Lower lobe of right lung (tissue), 2 donors: ENCODE data around the gene C1orf105. TPM values are rescaled to one million over a fixed set of nuclear protein-coding genes. Genes with fewer than 3 reads are reported as not detected.

Experiments
- ATAC-seq, 2 donors: fragments of 200-7000 bp; cut with Tn5 transposase; one replicate each; pipeline ENCODE4 v1.9.1; 2020 to 2022; ENCODE audit warnings: mild to moderate bottlenecking in 2 of 2, moderate library complexity in 2 of 2
- DNase-seq: peaks from one replicate; pipeline ENCODE4 v3.0.0-alpha.2; 2020
- H3K27ac ChIP-seq: fragments of 200-600 bp; one replicate; pipeline ENCODE4 v1.8.0; 2022
- H3K27me3 ChIP-seq: fragments of 200-600 bp; one replicate; pipeline ENCODE4 v1.8.0; 2022; ENCODE audit warnings: low read depth
- H3K36me3 ChIP-seq: fragments of 200-600 bp; one replicate; pipeline ENCODE4 v1.8.0; 2022; ENCODE audit warnings: mild to moderate bottlenecking
- H3K4me1 ChIP-seq: fragments of 200-600 bp; one replicate; pipeline ENCODE4 v1.8.0; 2022
- H3K4me3 ChIP-seq: fragments of 200-600 bp; one replicate; pipeline ENCODE4 v1.8.0; 2022; ENCODE audit warnings: mild to moderate bottlenecking
- H3K9me3 ChIP-seq: fragments of 200-600 bp; one replicate; pipeline ENCODE4 v1.8.0; 2022
- intact Hi-C: fragments of 100-400 bp; cut with DNase I; formaldehyde crosslinking; loops from one replicate; pipeline ENCODE4 v1.11.0; 2022
- total RNA-seq: library from RNA; stranded (reverse); fragmentation: NEBNext Ultra II Directional; extraction: Animal tissue kit (Norgen Biotek cat#: 25700); gene quantifications from one replicate; pipeline ENCODE4 v1.2.1, GENCODE V29; 2021
- TF ChIP-seq, protein P1 (sequence below): fragments of 200-600 bp; IDR thresholded peaks from one replicate; pipeline ENCODE4 v1.8.0; 2022; ENCODE audit warnings: antibody characterized with exemption, mild to moderate bottlenecking
- donor health status: DM: no; HTN: yes; CAD: no; lungs with severe emphysema.

Gene C1orf105
- total RNA-seq, 1 donor from 2014 or later, result not detected

DNA sequence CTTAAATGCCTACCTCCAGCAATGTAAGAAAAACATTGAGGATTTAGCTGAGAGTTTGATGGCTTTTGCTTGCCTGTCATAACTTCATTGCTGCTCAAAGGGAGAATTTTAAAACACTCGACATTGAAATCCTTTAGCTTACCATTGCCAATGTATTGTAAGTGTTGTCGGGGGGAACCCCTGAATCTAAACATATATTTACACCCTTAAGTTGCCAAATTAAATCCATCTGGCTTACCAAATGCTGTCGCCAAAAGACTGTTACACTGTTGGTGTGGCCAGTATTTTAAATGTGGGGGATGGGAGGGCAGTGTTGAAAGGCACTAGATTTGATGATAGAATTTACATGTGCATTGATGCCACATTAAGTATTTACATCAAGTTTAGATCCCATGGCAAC lies 24.9 kb upstream of the C1orf105 start:
- Histone ChIP-seq H3K27ac (no peak overlapping the region), H3K4me1 (peaks cover 26% of the 10 kb centered on the region), H3K9me3 (no peaks in the 10 kb centered on the region), H3K27me3 (no peaks in the 10 kb centered on the region), H3K4me3 (no peak overlapping the region), H3K36me3 (no peaks in the 10 kb centered on the region)
- TF ChIP-seq, protein P1, sequence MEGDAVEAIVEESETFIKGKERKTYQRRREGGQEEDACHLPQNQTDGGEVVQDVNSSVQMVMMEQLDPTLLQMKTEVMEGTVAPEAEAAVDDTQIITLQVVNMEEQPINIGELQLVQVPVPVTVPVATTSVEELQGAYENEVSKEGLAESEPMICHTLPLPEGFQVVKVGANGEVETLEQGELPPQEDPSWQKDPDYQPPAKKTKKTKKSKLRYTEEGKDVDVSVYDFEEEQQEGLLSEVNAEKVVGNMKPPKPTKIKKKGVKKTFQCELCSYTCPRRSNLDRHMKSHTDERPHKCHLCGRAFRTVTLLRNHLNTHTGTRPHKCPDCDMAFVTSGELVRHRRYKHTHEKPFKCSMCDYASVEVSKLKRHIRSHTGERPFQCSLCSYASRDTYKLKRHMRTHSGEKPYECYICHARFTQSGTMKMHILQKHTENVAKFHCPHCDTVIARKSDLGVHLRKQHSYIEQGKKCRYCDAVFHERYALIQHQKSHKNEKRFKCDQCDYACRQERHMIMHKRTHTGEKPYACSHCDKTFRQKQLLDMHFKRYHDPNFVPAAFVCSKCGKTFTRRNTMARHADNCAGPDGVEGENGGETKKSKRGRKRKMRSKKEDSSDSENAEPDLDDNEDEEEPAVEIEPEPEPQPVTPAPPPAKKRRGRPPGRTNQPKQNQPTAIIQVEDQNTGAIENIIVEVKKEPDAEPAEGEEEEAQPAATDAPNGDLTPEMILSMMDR, result no peak
- intact Hi-C loops, result no loop called here
- DNase-seq, result no peak
- no peak for ATAC-seq

DNA sequence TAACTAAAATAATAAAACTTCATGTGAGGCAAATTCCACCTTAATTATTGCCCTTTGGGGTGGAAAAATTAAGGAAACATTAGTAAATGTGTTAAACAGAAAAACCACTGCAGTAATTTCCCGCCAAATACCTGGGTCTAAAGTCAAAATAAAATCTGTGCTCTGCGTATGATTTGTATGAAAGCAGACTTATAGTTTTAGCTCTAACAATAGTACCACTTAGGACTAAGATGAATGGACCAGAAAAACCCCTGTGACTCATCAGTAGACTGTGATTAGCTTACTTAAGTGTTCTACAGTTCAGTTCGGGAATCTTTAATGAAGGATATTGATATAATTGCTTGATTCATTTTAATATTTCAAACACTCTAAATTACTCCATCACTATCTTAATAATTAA lies 23.3 kb upstream of the C1orf105 start:
- H3K27me3 ChIP-seq, result no peaks in the 10 kb centered on the region
- H3K27ac ChIP-seq, result no peak overlapping the region
- intact Hi-C loops, result no loop called here
- ATAC-seq (no peak), DNase-seq (no peak)
- TF ChIP-seq, protein P1, result no peak
- H3K4me1 ChIP-seq, result peaks cover 26% of the 10 kb centered on the region
- H3K9me3 ChIP-seq, result no peaks in the 10 kb centered on the region
- no peaks in the 10 kb centered on the region for H3K36me3 ChIP-seq
- H3K4me3 ChIP-seq, result no peak overlapping the region

DNA sequence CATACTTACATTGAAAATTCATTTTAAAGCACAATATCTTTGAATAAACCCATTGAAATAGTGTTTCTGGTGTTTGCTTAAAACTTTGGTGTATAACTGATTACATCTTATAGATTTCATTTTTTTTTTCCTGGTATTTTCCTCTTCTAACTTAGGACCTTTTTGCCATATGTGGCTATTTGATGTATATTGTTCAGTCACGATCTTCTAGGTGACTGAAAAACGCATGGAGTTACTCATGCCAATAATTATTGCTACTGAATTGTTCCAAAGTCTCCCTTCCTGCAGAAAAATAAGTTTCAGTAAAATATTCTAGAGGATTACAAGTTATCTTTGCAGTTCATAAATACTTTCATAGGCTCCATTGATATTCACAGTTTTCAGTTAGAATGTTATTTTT lies 22.9 kb upstream of the C1orf105 start:
- no peak for DNase-seq
- Histone ChIP-seq H3K9me3 (no peaks in the 10 kb centered on the region), H3K27me3 (no peaks in the 10 kb centered on the region), H3K27ac (no peak overlapping the region), H3K36me3 (no peaks in the 10 kb centered on the region), H3K4me3 (no peak overlapping the region), H3K4me1 (peaks cover 26% of the 10 kb centered on the region)
- TF ChIP-seq, protein P1, result no peak
- intact Hi-C loops, result no loop called here
- no peak for ATAC-seq

DNA sequence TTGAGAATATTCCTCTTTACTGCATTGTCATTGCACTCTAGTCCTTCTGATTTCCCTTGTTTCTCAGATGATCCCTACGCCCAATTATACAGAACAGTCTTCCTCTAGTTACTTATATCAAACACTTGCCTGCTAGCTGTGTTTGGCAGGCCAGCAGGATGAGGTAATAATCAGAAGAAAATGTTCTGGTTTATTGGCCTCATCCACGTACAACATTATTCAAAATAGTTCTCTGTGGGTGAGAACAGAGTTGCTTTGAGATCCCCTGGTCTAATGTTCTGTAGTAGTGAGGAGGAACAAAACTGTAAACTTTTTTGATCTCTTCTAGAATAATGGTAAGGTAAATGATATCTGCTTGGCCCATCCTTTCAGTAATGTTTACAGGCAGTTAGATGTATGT lies 22.3 kb upstream of the C1orf105 start:
- DNase-seq (no peak), ATAC-seq (peak in 1 of 2 donors; percentile 31)
- H3K27ac ChIP-seq, result no peak overlapping the region
- no peaks in the 10 kb centered on the region for H3K9me3 ChIP-seq
- no peak overlapping the region for H3K4me3 ChIP-seq
- H3K27me3 ChIP-seq, result no peaks in the 10 kb centered on the region
- TF ChIP-seq, protein P1, result no peak
- peaks cover 26% of the 10 kb centered on the region for H3K4me1 ChIP-seq
- intact Hi-C loops, result no loop called here
- H3K36me3 ChIP-seq, result no peaks in the 10 kb centered on the region

DNA sequence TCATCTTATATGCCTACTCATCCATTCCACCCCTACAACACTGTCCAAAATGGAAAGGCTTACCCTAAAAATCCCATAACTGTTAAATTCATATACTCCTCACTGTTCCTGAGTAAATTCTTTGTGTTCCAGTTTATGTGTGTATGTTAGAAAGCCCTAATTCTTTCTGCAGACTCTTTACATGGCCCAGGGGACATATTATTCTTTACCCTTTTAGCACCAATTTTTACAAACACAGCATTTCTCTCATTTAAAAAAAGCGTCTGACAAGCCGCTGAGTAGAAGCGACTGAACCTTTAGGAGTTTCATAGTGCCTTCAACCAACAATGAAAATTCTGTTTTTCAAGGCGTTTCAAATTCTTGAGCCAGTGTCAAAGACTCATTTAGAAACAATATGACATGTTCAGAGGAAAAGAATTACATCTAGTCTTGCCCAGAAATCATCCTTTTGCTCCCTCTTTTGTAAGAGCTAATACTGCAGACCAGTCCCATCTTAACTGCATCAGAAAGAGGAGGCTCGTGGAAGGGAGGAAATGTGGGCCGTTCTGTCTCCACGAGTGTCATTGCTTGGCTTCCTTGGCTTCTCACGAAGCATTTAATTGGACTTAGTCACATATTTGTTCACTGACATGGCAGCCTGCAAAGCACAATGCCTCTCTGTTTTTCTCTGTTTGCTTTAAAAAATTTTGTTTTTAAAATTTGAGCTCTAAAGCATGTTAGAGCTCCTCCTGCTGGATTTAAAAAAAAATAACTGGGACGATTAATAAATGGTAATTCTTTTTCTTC lies 21.3 kb upstream of the C1orf105 start:
- no peaks in the 10 kb centered on the region for H3K27me3 ChIP-seq
- ATAC-seq (peak; percentile 71 to 74), DNase-seq (no peak)
- H3K36me3 ChIP-seq, result no peaks in the 10 kb centered on the region
- peak overlapping the region; percentile 3 for H3K27ac ChIP-seq
- TF ChIP-seq, protein P1, result peak; percentile 66
- no peaks in the 10 kb centered on the region for H3K9me3 ChIP-seq
- peaks cover 17% of the 10 kb centered on the region for H3K4me1 ChIP-seq
- no peak overlapping the region for H3K4me3 ChIP-seq
- intact Hi-C loops, result no loop called here
